Naive B cell (primary cell): Measurements from ENCODE around the gene SPRY1. TPM values are rescaled to one million over a fixed set of nuclear protein-coding genes. Genes with fewer than 3 reads are reported as not detected.
A peak's percentile ranks its signal among the peaks of the same experiment; 100 is the strongest.

ENCODE experiments used
- ATAC-seq, 2 donors: fragments of 150-1000 bp; cut with Tn5 transposase; 2 replicates each; pipeline ENCODE4 v1.10.0; 2021; ENCODE audit warnings: low read depth in 2 of 2, mild to moderate bottlenecking in 2 of 2, moderate library complexity in 2 of 2
- DNase-seq: peaks from one replicate; pipeline ENCODE4 v3.0.0; 2022
- H3K27ac Mint-ChIP-seq, 6 donors: one replicate each; pipeline ENCODE4 v1.8.0; 2020 to 2022; ENCODE audit warnings: mild to moderate bottlenecking in 6 of 6, mixed read lengths in 6 of 6, moderate library complexity in 5 of 6, inconsistent platforms in 2 of 6
- H3K27me3 Mint-ChIP-seq, 3 donors: one replicate each; pipeline ENCODE4 v1.8.0; 2021 to 2022; ENCODE audit warnings: mixed read lengths in 3 of 3, mild to moderate bottlenecking in 1 of 3
- H3K36me3 Mint-ChIP-seq, 2 donors: one replicate each; pipeline ENCODE4 v1.8.0; 2020 to 2022; ENCODE audit warnings: mixed read lengths in 2 of 2, inconsistent platforms in 1 of 2, mild to moderate bottlenecking in 1 of 2
- H3K4me1 Mint-ChIP-seq, 3 donors: one replicate each; pipeline ENCODE4 v1.8.0; 2020 to 2022; ENCODE audit warnings: mixed read lengths in 3 of 3, inconsistent platforms in 1 of 3, mild to moderate bottlenecking in 1 of 3, moderate library complexity in 1 of 3
- H3K4me3 Mint-ChIP-seq, 8 donors: one replicate each; pipeline ENCODE4 v1.8.0; 2020 to 2022; ENCODE audit warnings: mild to moderate bottlenecking in 8 of 8, mixed read lengths in 8 of 8, moderate library complexity in 8 of 8, inconsistent platforms in 2 of 8
- H3K9me3 Mint-ChIP-seq, 7 donors: one replicate each; pipeline ENCODE4 v1.8.0; 2020 to 2022; ENCODE audit warnings: mixed read lengths in 7 of 7, mild to moderate bottlenecking in 5 of 7, inconsistent platforms in 2 of 7, moderate library complexity in 1 of 7
- polyA plus RNA-seq, 6 donors: library from polyadenylated mRNA; unstranded; fragments of 300-500 nt; fragmentation: Illumina TruSeq; gene quantifications; one replicate each; pipeline ENCODE4 v1.2.3, GENCODE V29; 2021; ENCODE audit warnings: low read depth in 6 of 6

Gene SPRY1
- polyA plus RNA-seq, 6 donors from 2014 or later = 24.3 to 44.1 (median 31.5) TPM

- no peak for ATAC-seq
- Mint-ChIP-seq H3K27me3 (no peaks in the 10 kb centered on the region), H3K9me3 (peaks cover 0 to 2% (median 0%) of the 10 kb centered on the region in 7 donors), H3K4me1 (peaks cover 22 to 65% (median 29%) of the 10 kb centered on the region in 3 donors), H3K4me3 (no peak overlapping the region), H3K36me3 (no peaks in the 10 kb centered on the region), H3K27ac (peak overlapping the region in 1 of 6 donors; percentile 87)
- DNase-seq = no peak
Measured at GRCh38 chr4:123421227-123421936, 24.8 kb downstream of the SPRY1 start.

GRCh38 chr4:123421937-123422781 is 25.6 kb downstream of the SPRY1 start:
- peak overlapping the region in 5 of 6 donors; percentile 42 to 87 (median 59) for H3K27ac Mint-ChIP-seq
- H3K36me3 Mint-ChIP-seq = no peaks in the 10 kb centered on the region
- DNase-seq (no peak), ATAC-seq (peak; percentile 48 to 52)
- peaks cover 18 to 61% (median 24%) of the 10 kb centered on the region in 3 donors for H3K4me1 Mint-ChIP-seq
- peak overlapping the region; percentile 18 to 73 (median 62) for H3K4me3 Mint-ChIP-seq
- no peaks in the 10 kb centered on the region for H3K27me3 Mint-ChIP-seq
- H3K9me3 Mint-ChIP-seq = peaks cover 0 to 5% (median 0%) of the 10 kb centered on the region in 7 donors

- H3K4me1 Mint-ChIP-seq = peaks cover 10 to 49% (median 10%) of the 10 kb centered on the region in 3 donors
- peak overlapping the region in 1 of 6 donors; percentile 42 for H3K27ac Mint-ChIP-seq
- no peak overlapping the region for H3K4me3 Mint-ChIP-seq
- H3K27me3 Mint-ChIP-seq = no peaks in the 10 kb centered on the region
- ATAC-seq = no peak
- H3K9me3 Mint-ChIP-seq = peaks cover 0 to 16% (median 5%) of the 10 kb centered on the region in 7 donors
- no peak for DNase-seq
- no peaks in the 10 kb centered on the region for H3K36me3 Mint-ChIP-seq
Measured at GRCh38 chr4:123423819-123424218, 27.2 kb downstream of the SPRY1 start.

DNA sequence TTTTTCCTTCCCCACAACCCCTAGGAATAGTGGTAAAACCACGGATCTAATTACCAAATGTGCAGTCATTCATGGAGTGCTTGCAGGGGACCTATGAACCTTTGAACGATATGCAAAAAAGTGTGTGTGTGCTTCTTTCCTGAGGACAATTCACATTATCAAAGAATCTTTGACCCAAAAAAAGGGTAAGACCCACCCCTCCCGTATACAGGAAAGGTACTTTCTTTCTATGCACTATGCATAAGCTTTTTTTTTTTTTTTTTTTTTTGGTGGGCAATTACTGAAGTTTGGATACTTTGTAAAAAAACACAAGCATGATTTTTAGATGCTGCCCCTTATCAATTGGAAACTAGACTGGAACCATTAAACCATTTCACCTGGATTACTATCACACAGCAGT is 31.4 kb downstream of the SPRY1 start:
- H3K27ac Mint-ChIP-seq = peak overlapping the region in 1 of 6 donors; percentile 37
- ATAC-seq (no peak), DNase-seq (no peak)
- H3K27me3 Mint-ChIP-seq = no peaks in the 10 kb centered on the region
- H3K4me1 Mint-ChIP-seq = peaks cover 0 to 21% (median 3%) of the 10 kb centered on the region in 3 donors
- peaks cover 0 to 16% (median 5%) of the 10 kb centered on the region in 7 donors for H3K9me3 Mint-ChIP-seq
- no peaks in the 10 kb centered on the region for H3K36me3 Mint-ChIP-seq
- no peak overlapping the region for H3K4me3 Mint-ChIP-seq

DNA sequence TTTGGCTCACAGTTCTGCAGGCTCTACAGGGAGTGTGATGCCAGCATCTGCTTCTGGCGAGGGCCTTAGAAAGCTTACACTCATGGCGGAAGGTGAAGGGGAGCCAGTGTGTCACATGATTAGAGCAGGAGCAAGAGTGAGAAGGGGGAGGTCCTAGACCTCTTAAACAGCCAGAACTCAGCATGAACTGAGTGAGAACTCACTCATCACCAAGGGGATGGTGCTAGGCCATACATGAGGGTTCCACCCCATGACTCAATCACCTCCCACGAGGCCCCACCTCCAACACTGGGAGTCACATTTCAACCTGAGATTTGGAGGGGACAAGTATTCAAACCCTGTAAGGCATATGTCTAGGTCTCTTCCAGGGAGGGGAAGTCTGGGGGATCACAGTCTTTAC is 33.4 kb downstream of the SPRY1 start:
- no peak overlapping the region for H3K4me3 Mint-ChIP-seq
- DNase-seq = no peak
- H3K36me3 Mint-ChIP-seq = no peaks in the 10 kb centered on the region
- ATAC-seq = no peak
- peaks cover 0 to 16% (median 5%) of the 10 kb centered on the region in 7 donors for H3K9me3 Mint-ChIP-seq
- H3K27me3 Mint-ChIP-seq = no peaks in the 10 kb centered on the region
- H3K27ac Mint-ChIP-seq = no peak overlapping the region
- peaks cover 0 to 9% (median 0%) of the 10 kb centered on the region in 3 donors for H3K4me1 Mint-ChIP-seq

DNA sequence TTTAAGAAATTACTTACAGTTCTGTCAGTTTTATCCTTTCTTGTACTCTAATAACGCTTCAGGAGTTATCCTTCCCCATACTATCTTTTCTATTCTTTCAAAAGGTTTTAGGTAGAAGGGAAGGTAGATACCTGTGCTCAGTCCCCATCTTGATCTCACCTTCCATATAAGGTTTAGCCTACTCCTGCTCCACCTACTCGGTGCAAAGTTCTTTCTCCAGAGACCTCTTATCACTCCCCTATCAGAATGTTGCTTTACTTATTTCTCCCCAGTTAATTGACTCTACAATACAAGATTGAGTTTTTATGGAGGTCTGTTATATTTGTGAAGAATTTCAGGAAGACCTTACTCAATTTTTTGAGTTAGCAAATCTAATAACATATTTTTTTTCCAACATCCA is 33.9 kb downstream of the SPRY1 start:
- H3K9me3 Mint-ChIP-seq = peaks cover 0 to 16% (median 4%) of the 10 kb centered on the region in 7 donors
- ATAC-seq = no peak
- DNase-seq = no peak
- no peaks in the 10 kb centered on the region for H3K27me3 Mint-ChIP-seq
- no peak overlapping the region for H3K27ac Mint-ChIP-seq
- H3K4me1 Mint-ChIP-seq = peaks cover 0 to 7% (median 0%) of the 10 kb centered on the region in 3 donors
- no peaks in the 10 kb centered on the region for H3K36me3 Mint-ChIP-seq
- H3K4me3 Mint-ChIP-seq = no peak overlapping the region

DNA sequence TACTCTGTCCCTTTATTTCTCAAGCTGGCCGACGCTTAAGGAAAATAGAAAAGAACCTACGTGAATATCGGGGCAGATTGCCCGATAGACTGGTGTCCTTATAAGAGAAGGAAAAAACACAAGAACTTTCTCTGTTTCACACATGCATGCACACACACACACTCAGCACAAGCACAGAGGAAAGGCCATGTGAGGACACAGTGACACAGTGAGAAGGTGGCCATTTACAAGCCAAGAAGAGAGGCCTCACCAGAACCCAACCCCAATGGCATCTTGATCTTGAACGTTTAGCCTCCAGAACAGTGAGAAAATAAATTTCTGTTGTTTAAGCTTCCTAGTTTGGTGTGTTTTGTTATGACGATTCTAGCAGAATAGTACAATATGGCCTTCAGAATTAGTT is 37.0 kb downstream of the SPRY1 start:
- Mint-ChIP-seq H3K27ac (peak overlapping the region in 2 of 6 donors; percentile 8 to 37), H3K9me3 (peaks cover 0 to 1% (median 0%) of the 10 kb centered on the region in 7 donors), H3K4me1 (peaks cover 0 to 5% (median 0%) of the 10 kb centered on the region in 3 donors), H3K4me3 (no peak overlapping the region), H3K36me3 (no peaks in the 10 kb centered on the region), H3K27me3 (no peaks in the 10 kb centered on the region)
- DNase-seq (no peak), ATAC-seq (no peak)

GRCh38 chr4:123433976-123434375 is 37.4 kb downstream of the SPRY1 start:
- no peak for ATAC-seq
- Mint-ChIP-seq H3K27me3 (no peaks in the 10 kb centered on the region), H3K27ac (no peak overlapping the region), H3K4me3 (no peak overlapping the region), H3K36me3 (no peaks in the 10 kb centered on the region), H3K4me1 (peaks cover 0 to 5% (median 0%) of the 10 kb centered on the region in 3 donors), H3K9me3 (peaks cover 0 to 1% (median 0%) of the 10 kb centered on the region in 7 donors)
- no peak for DNase-seq

GRCh38 chr4:123435246-123436113 is 38.9 kb downstream of the SPRY1 start:
- Mint-ChIP-seq H3K4me1 (no peaks in the 10 kb centered on the region), H3K36me3 (no peaks in the 10 kb centered on the region), H3K4me3 (no peak overlapping the region), H3K27ac (peak overlapping the region in 1 of 6 donors; percentile 88), H3K27me3 (no peaks in the 10 kb centered on the region), H3K9me3 (no peaks in the 10 kb centered on the region)
- DNase-seq (no peak), ATAC-seq (no peak)

GRCh38 chr4:123438031-123438430 is 41.4 kb downstream of the SPRY1 start:
- ATAC-seq = no peak
- H3K4me3 Mint-ChIP-seq = no peak overlapping the region

DNA sequence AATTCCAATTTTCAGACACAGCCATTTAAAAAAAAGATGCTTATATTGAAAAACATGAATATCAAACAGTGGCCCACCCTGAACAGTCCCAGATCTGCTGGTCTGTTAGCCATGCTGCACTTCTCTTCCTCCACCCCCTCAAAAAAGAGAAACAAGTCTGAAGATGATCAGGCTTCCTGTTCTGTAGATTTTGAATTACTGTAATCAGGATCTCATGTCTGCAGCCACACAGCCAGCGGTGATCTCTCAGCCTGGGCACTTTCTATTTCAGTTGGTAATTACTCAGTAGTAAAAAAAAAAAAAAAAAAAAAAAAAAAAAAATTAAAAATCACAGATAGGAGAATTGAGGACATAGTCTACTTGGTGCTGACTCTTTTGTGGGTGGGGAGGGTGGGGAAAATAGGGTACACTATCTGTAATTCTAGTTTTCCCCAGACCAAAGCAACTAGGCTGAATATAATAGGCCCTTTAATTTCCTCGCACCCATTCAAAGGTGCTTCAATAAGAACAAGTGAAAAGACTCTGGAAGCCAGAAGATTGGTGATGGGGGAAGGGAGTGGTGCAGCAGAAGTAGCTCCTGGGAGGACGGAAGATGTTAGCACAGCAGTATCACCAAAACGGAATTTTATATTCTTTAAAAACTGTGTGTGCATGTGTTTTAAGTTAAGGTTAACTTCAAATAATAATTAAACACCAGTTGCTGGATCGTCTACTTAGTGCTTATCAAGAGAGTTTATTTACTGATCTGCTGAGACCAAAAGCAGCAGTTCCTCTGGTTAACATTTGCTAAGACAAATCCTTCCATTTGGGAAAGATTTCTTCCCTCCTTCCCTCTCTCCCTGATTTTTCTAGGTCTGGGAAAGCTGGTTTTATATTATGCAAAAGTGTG is 47.0 kb downstream of the SPRY1 start:
- peak overlapping the region; percentile 85 to 95 (median 94) for H3K27ac Mint-ChIP-seq
- DNase-seq (peak; percentile 74), ATAC-seq (peak; percentile 78 to 80)
- H3K36me3 Mint-ChIP-seq = no peaks in the 10 kb centered on the region
- no peaks in the 10 kb centered on the region for H3K9me3 Mint-ChIP-seq
- H3K27me3 Mint-ChIP-seq = no peaks in the 10 kb centered on the region
- peaks cover 30 to 40% (median 38%) of the 10 kb centered on the region in 3 donors for H3K4me1 Mint-ChIP-seq
- peak overlapping the region; percentile 61 to 91 (median 84) for H3K4me3 Mint-ChIP-seq

More at GRCh38 chr4:123438031-123438430, 41.4 kb downstream of the SPRY1 start:
- no peak for DNase-seq
- H3K4me1 Mint-ChIP-seq = peaks cover 9 to 13% (median 10%) of the 10 kb centered on the region in 3 donors
- H3K27me3 Mint-ChIP-seq = no peaks in the 10 kb centered on the region
- H3K36me3 Mint-ChIP-seq = no peaks in the 10 kb centered on the region
- H3K9me3 Mint-ChIP-seq = no peaks in the 10 kb centered on the region
- no peak overlapping the region for H3K27ac Mint-ChIP-seq

- Mint-ChIP-seq H3K9me3 (no peaks in the 10 kb centered on the region), H3K36me3 (no peaks in the 10 kb centered on the region), H3K4me3 (peak overlapping the region; percentile 61 to 91 (median 84)), H3K27me3 (no peaks in the 10 kb centered on the region), H3K27ac (peak overlapping the region; percentile 85 to 95 (median 94)), H3K4me1 (peaks cover 33 to 44% (median 42%) of the 10 kb centered on the region in 3 donors)
- peak; percentile 80 for DNase-seq
- peak; percentile 86 to 90 for ATAC-seq
Measured at GRCh38 chr4:123444290-123444731, 47.7 kb downstream of the SPRY1 start.
